BLaER1 (cell line): ENCODE measurements around the gene R3HDM2.
"Not testable (repeated sequence)": the region's sequence is repeated elsewhere in the genome, so short reads cannot be mapped to it uniquely, and the experiment has no call there.

Source experiments
- H3K27ac ChIP-seq: shearing (Covaris generic); formaldehyde crosslinking; 2 replicates; pipeline ENCODE4 v1.8.1; 2022
- H3K27me3 ChIP-seq: shearing (Covaris generic); formaldehyde crosslinking; 2 replicates; pipeline ENCODE4 v1.8.1; 2022
- H3K36me3 ChIP-seq: shearing (Covaris generic); formaldehyde crosslinking; 2 replicates; pipeline ENCODE4 v1.8.1; 2022
- H3K4me1 ChIP-seq: shearing (Covaris generic); formaldehyde crosslinking; 2 replicates; pipeline ENCODE4 v1.8.1; 2022
- H3K4me2 ChIP-seq: shearing (Covaris generic); formaldehyde crosslinking; 2 replicates; pipeline ENCODE4 v1.8.1; 2022
- H3K4me3 ChIP-seq: shearing (Covaris generic); formaldehyde crosslinking; 2 replicates; pipeline ENCODE4 v1.8.1; 2022
- H3K9ac ChIP-seq: shearing (Covaris generic); formaldehyde crosslinking; 2 replicates; pipeline ENCODE4 v1.8.1; 2022
- H3K9me3 ChIP-seq: shearing (Covaris generic); formaldehyde crosslinking; 2 replicates; pipeline ENCODE4 v1.8.1; 2022
- H4K20me1 ChIP-seq: shearing (Covaris generic); formaldehyde crosslinking; 2 replicates; pipeline ENCODE4 v1.8.1; 2022
- Cebpa-rat ChIP-seq: shearing (Covaris generic); IDR thresholded peaks from 2 replicates; pipeline ENCODE4 v1.8.1; 2022

The R3HDM2 gene

DNA sequence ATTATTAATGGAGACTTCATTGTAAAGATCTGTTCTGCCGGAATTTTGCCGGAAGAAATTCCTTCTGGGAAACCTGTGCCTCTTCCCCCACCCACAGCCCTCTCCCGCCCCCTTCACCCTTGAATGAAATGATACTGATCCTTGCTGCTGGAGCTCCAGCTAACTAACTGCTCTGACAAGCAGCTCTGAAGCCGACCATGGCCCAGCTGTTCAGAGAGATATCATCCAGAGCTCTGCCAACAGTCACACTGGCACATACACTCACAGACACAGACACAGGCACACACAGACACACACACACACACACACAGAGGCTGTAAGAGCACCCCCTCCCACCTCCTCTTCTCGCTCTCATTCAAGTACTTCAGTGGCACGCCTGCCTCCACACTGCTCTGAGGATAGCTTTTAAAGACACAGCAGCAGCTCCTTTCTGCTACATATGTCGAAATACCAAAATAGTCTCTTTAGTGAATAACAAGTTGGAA lies 88.6 kb downstream of the R3HDM2 start:
- peaks cover 8% of the 10 kb centered on the region; the same call in 1 of the 2 replicates for H4K20me1 ChIP-seq
- H3K9ac ChIP-seq: no peak overlapping the region
- peaks cover 7% of the 10 kb centered on the region for H3K9me3 ChIP-seq
- no peak overlapping the region for H3K4me2 ChIP-seq
- H3K4me1 ChIP-seq: peaks cover 25% of the 10 kb centered on the region
- no peaks in the 10 kb centered on the region for H3K27me3 ChIP-seq
- H3K36me3 ChIP-seq: peaks cover 31% of the 10 kb centered on the region
- no peak overlapping the region for H3K27ac ChIP-seq
- no peak overlapping the region for H3K4me3 ChIP-seq
- TF ChIP-seq Cebpa-rat: no peak

DNA sequence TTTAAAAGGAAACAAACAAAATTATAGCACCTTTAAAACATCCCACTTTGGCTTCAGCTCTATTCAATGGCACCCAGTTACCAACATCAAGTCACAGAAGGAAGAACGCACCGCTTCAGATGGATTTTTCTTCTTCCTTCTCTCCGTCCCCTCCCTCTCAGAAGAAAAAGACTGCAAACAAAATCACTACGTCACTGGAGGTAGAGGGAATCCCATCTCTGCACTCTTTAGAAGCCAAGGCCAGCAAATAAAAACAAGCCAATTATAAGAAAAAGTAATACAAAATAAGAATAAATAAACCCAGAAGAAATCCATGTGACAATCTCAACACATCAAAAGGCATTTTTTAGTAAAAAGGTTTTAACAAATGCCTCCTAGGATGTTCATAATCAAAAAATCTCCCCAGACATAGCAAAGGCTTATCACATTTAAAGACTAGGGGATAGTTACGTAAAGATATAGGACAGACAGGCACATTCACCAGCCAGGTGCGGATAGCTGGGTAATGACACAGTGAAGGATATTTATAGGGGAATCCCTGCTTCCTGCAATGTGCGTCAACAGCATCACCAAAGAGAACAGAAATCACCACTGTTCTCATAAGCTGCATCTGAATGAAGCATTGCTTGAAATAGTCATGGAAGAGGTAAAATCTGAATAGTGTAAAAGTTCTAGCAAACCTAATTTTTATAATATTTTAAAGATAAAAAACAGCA lies 89.4 kb downstream of the R3HDM2 start:
- Histone ChIP-seq H3K4me2 (no peak overlapping the region; the same call in 1 of the 2 replicates), H3K27me3 (no peaks in the 10 kb centered on the region), H4K20me1 (peaks cover 8% of the 10 kb centered on the region; the same call in 1 of the 2 replicates), H3K4me3 (no peak overlapping the region), H3K9me3 (peaks cover 7% of the 10 kb centered on the region), H3K36me3 (peaks cover 30% of the 10 kb centered on the region), H3K4me1 (peaks cover 25% of the 10 kb centered on the region), H3K27ac (no peak overlapping the region), H3K9ac (no peak overlapping the region)
- no peak for TF ChIP-seq Cebpa-rat

DNA sequence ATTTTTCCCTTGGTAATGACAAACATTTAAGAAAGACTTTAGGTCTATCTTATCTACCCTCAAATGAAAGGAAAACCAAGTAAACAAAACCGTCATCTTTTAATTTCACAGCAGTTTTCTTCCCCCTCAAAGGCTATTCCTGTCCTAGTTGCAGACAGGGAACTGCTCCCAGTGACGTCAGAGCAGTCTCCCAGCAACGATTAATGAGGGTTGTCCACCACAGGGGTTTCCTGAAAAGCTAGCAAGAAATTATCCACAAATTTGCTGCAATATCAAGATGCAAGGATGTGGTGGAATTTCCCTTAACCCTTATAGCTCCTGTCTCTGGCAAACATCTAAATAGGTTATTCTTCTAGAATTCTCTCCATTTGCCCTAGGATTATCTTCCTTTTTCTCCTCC lies 90.7 kb downstream of the R3HDM2 start:
- no peak overlapping the region for H3K9ac ChIP-seq
- H3K27me3 ChIP-seq: no peaks in the 10 kb centered on the region
- peaks cover 9% of the 10 kb centered on the region for H3K9me3 ChIP-seq
- H3K27ac ChIP-seq: peak overlapping the region; percentile 31; the same call in 1 of the 2 replicates
- peaks cover 8% of the 10 kb centered on the region; the same call in 1 of the 2 replicates for H4K20me1 ChIP-seq
- H3K36me3 ChIP-seq: peaks cover 25% of the 10 kb centered on the region
- H3K4me1 ChIP-seq: peaks cover 25% of the 10 kb centered on the region
- H3K4me3 ChIP-seq: no peak overlapping the region
- no peak for TF ChIP-seq Cebpa-rat
- peak overlapping the region; percentile 64 for H3K4me2 ChIP-seq

DNA sequence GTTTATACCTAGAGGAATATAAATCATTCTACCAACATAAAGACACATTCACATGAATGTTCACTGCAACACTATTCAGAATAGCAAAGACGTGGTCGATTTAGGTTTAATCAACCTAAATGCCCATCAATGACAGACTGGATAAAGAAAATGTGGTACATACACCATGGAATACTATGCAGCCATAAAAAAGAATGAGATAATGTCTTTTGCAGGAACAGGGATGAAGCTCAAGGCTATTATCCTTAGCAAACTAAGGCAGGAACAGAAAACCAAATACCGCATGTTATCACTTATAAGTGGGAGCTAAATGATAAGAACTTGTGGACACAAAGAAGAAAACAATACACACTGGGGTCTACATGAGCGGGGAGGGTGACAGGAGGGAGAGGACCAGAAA lies 94.5 kb downstream of the R3HDM2 start:
- not testable (repeated sequence) for H4K20me1 ChIP-seq, H3K9ac ChIP-seq, H3K4me3 ChIP-seq, H3K27me3 ChIP-seq, H3K27ac ChIP-seq, H3K4me2 ChIP-seq, H3K9me3 ChIP-seq
- peaks cover 28% of the 10 kb centered on the region for H3K36me3 ChIP-seq
- H3K4me1 ChIP-seq: peaks cover 28% of the 10 kb centered on the region

DNA sequence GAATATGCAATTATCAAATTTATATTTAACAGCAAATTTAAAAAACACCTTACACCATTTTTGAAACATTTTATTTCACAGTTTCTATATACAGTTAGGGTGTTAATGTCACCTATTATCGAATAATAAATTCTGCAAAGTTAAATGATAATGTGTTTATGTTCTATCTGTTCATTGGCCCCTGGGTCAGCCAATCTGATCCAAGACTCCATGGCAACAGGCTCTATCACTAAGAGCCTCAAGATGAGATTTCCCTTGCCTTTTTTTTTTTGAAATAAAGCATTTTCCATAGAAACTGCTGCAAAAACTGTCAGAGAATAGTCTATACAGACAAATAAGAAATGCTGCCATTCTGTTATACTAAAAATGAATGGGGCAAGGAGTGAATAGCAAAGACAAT lies 96.6 kb downstream of the R3HDM2 start:
- Histone ChIP-seq H3K27me3 (no peaks in the 10 kb centered on the region), H3K9ac (no peak overlapping the region), H3K36me3 (peaks cover 38% of the 10 kb centered on the region), H3K9me3 (peaks cover 9% of the 10 kb centered on the region), H3K4me1 (peaks cover 7% of the 10 kb centered on the region; the same call in 1 of the 2 replicates), H3K4me2 (no peak overlapping the region), H3K4me3 (no peak overlapping the region), H3K27ac (no peak overlapping the region), H4K20me1 (no peaks in the 10 kb centered on the region)
- TF ChIP-seq Cebpa-rat: no peak

DNA sequence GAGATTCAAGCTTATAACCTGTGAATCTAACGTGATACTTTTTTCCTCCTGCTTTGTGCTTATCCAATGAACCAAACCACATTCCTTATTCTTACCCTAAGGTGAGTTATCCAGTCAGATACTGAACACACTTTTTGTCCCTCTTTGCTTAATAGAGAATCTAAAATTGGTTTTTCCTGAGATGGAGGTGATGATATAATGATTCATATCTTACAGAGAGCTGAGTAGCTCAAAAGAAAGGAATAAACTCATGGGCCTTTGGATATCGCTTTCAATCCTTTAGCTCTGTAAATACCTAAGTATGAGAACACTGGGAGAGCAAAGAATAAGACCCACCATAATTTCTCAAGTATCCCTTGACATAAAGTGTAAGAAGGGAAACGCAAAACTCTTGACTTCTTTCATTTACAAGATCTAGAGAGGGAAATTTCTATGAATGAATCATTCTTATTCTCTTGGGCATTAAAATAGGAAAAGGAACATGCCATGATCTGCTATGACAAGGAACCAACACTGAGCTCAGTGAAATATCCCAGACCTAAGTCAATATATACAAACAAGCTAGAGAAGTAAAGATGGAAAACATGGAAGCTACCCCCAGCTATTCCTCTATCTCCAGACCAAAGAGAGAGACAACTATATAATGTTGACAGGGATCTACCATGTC lies 98.1 kb downstream of the R3HDM2 start:
- Histone ChIP-seq H3K9me3 (peaks cover 9% of the 10 kb centered on the region), H3K9ac (no peak overlapping the region), H3K27ac (no peak overlapping the region), H3K4me1 (0 out of 2 replicates have a peak, but pooled peaks cover 6% of the 10 kb centered on the region), H3K27me3 (no peaks in the 10 kb centered on the region), H4K20me1 (no peaks in the 10 kb centered on the region), H3K36me3 (peaks cover 37% of the 10 kb centered on the region), H3K4me3 (no peak overlapping the region), H3K4me2 (no peak overlapping the region)
- no peak for TF ChIP-seq Cebpa-rat

DNA sequence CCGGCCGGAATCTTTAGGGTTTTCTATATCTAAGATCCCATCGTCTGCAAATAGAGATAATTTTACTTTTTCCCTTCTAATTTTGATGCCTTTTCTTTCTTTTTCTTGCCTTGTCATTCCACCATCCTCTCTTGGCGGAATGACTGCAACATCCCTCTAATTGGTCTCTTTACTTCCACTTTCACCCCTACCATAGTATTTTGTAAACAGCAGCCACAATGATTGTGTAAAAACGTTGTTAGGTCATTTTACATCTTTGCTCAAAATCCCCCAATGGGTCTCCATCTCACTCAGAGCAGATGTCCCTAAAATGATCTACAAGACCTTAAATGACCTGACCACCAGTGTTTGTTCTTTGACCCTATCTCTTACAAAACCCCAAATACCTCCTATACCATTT lies 99.9 kb downstream of the R3HDM2 start:
- Histone ChIP-seq H3K27ac (no peak overlapping the region), H3K9me3 (no peaks in the 10 kb centered on the region), H3K4me1 (0 out of 2 replicates have a peak, but pooled peaks cover 6% of the 10 kb centered on the region), H3K36me3 (peaks cover 46% of the 10 kb centered on the region), H3K4me3 (no peak overlapping the region), H3K4me2 (no peak overlapping the region), H3K9ac (no peak overlapping the region), H4K20me1 (no peaks in the 10 kb centered on the region), H3K27me3 (no peaks in the 10 kb centered on the region)
- TF ChIP-seq Cebpa-rat: no peak

DNA sequence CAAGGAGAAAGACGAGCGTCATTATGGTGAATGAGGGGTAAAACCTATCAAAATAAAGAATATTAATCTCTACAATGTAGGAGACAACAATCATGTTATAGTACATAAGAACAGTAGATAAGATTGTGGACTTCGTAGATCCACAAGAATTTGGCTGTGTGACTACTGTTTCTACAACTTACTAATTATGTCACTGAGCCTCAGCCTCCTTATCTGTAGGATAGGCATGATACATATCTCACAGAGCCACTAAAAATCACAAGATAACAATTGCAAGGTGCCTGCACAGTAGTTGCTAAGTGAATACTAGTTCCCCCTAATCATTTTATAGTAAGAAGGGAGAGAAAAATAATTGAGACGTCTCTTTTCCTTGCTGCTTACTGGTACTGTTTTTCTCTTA lies 101.6 kb downstream of the R3HDM2 start:
- Histone ChIP-seq H3K27ac (no peak overlapping the region), H3K4me2 (no peak overlapping the region), H3K9me3 (no peaks in the 10 kb centered on the region), H3K9ac (no peak overlapping the region), H3K4me3 (no peak overlapping the region), H3K36me3 (peaks cover 47% of the 10 kb centered on the region), H3K4me1 (peaks cover 20% of the 10 kb centered on the region; the same call in 1 of the 2 replicates), H4K20me1 (no peaks in the 10 kb centered on the region), H3K27me3 (no peaks in the 10 kb centered on the region)
- no peak for TF ChIP-seq Cebpa-rat

DNA sequence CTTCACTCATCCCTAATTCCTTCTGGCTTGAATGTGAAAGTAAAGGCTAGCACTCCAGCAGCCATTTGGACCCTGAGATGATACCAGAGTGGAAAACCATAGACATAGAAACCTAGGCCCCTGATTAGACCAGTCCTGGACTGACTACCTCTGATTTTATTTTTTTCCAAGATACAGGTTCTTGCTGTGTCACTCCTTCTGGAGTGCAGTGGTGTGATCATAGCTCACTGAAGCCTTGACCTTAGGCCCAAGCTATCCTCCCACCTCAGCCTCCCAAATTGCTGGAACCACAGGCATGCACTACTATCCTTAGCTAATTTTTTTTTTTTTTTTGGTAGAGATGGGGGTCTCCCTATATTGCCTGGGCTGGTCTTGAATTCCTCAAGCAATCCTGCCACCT lies 105.4 kb downstream of the R3HDM2 start:
- Histone ChIP-seq H3K9me3 (no peaks in the 10 kb centered on the region), H3K9ac (no peak overlapping the region), H3K4me2 (no peak overlapping the region), H3K27me3 (no peaks in the 10 kb centered on the region), H3K36me3 (peaks cover 38% of the 10 kb centered on the region), H3K4me3 (no peak overlapping the region), H4K20me1 (no peaks in the 10 kb centered on the region), H3K4me1 (peaks cover 25% of the 10 kb centered on the region), H3K27ac (no peak overlapping the region)
- no peak for TF ChIP-seq Cebpa-rat

DNA sequence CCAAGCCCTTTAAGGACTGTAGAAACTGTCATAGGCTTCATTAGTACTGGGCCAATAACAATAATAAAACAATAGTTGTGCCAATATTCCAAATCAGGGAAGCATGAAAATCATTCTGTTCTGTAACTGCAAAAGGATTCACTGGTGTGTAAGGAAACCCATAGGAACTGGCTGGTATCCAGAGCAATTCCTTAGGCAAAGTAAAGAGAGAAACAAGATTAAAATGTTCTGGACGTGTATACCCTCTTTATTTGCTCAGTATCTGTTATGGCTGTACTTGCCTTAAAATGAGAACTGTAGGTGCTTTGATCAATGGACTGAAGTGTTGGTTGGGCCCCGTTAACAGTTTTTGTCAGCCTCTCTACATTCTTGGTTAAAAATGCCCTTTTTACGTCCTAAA lies 107.4 kb downstream of the R3HDM2 start:
- Histone ChIP-seq H3K9ac (no peak overlapping the region), H3K27me3 (no peaks in the 10 kb centered on the region), H4K20me1 (no peaks in the 10 kb centered on the region), H3K36me3 (peaks cover 31% of the 10 kb centered on the region), H3K4me2 (peak overlapping the region; percentile 9; the same call in 1 of the 2 replicates), H3K4me3 (no peak overlapping the region), H3K27ac (no peak overlapping the region), H3K4me1 (peaks cover 32% of the 10 kb centered on the region), H3K9me3 (no peaks in the 10 kb centered on the region)
- no peak for TF ChIP-seq Cebpa-rat
